ENCODE data around the gene KRT12. TPM values are rescaled to one million over a fixed set of nuclear protein-coding genes. Genes with fewer than 3 reads are reported as not detected.

KRT12 gene
- total RNA-seq, 1 donor from 2014 or later = not detected

DNA sequence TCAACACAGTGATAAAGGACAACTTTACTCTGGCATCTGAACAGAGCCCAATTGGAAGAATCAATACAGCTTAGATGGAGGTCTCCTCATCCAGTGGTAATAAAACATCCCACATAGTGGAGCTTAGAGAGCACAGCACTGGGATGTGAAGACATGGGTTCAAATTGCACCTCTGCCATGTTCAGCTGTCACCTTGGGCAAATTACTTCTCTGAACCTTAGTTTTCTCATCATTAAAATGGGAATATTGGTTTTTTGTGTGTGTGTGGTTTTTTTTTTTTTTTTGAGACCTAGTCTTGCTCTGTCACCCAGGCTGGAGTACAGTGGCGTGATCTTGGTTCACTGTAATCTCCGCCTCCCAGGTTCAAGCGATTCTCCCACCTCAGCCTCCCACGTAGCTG is 31.0 kb downstream of the KRT12 start:
- Histone ChIP-seq H3K4me1 (no peaks in the 10 kb centered on the region), H3K9me3 (no peaks in the 10 kb centered on the region), H3K27me3 (no peaks in the 10 kb centered on the region), H3K27ac (no peak overlapping the region), H3K36me3 (no peaks in the 10 kb centered on the region), H3K4me3 (no peak overlapping the region)
- intact Hi-C loops (cut with DNase I) = no loop called here
- DNase-seq (ENCODE audit: extremely low spot score in 2 of 2) = no peak
- TF ChIP-seq POLR2AphosphoS5 (IDR thresholded peaks at IDR 0.05; ENCODE audit: insufficient read depth in 1 of 2, low read depth in 1 of 2) (no peak), POLR2A (IDR thresholded peaks at IDR 0.05) (no peak), CTCF (IDR thresholded peaks at IDR 0.05) (no peak)

DNA sequence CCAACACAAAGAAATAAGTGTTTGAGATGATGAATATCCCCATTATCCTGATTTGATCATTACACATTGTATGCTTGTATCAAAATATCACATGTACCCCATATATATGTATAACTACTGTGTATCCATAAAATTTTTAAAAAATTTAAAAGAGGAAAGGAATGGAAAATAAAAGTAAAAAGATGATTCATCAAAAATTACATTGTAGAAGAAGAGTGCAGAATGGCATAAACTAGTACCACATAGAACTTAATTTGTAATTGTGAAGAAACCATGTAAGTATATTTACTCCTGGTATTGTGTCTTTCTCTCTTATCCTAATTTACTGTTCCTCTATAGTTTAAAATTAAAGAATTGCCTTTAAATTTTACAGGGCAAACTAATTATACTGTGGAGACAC is 33.1 kb downstream of the KRT12 start:
- no peak overlapping the region for H3K4me3 ChIP-seq
- no peaks in the 10 kb centered on the region for H3K27me3 ChIP-seq
- H3K9me3 ChIP-seq = no peaks in the 10 kb centered on the region
- no peaks in the 10 kb centered on the region for H3K4me1 ChIP-seq
- TF ChIP-seq CTCF (IDR thresholded peaks at IDR 0.05) = no peak
- H3K27ac ChIP-seq = no peak overlapping the region
- no peak for DNase-seq (ENCODE audit: extremely low spot score in 2 of 2)
- intact Hi-C loops (cut with DNase I) = no loop called here
- H3K36me3 ChIP-seq = no peaks in the 10 kb centered on the region

- no peak for TF ChIP-seq CTCF (IDR thresholded peaks at IDR 0.05)
- no peak for TF ChIP-seq POLR2AphosphoS5 (IDR thresholded peaks at IDR 0.05; ENCODE audit: insufficient read depth in 1 of 2, low read depth in 1 of 2)
Observed at GRCh38 chr17:40832840-40833239, 34.2 kb downstream of the KRT12 start.

DNA sequence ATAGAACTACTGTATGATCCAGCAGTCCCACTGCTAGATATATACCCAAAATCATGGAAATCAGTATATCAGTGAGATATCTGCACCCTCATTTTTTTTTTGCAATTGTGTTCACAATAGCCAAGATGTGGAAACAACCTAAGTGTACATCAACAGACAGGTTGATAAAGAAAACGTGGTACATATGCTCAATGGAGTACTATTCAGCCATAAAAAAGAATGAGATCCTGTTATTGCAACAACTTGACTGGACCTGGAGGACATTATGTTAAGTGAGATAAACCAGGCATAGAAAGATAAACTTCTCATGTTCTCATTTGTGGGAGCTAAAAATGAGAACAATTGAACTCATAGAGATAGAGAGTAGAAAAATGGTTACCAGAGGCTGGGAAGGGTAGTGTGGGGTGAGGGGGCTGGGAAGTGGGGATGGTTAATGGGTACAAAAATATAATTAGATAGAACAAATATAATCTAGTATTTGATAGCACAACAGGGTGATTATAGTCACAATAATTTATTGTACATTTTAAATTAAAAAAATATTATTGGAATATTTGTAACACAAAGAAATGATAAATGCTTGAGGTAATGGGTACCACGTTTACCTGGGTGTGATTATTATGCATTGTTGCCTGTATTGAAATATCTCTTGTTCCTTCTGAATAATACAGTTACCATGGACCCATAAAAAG is 36.8 kb downstream of the KRT12 start:
- no peak overlapping the region for H3K4me3 ChIP-seq
- no peaks in the 10 kb centered on the region for H3K27me3 ChIP-seq
- no peak for TF ChIP-seq CTCF (IDR thresholded peaks at IDR 0.05)
- no peak for TF ChIP-seq POLR2A (IDR thresholded peaks at IDR 0.05)
- no peak for TF ChIP-seq POLR2AphosphoS5 (IDR thresholded peaks at IDR 0.05; ENCODE audit: insufficient read depth in 1 of 2, low read depth in 1 of 2)
- no peak overlapping the region for H3K27ac ChIP-seq
- intact Hi-C loops (cut with DNase I) = no loop called here
- H3K9me3 ChIP-seq = no peaks in the 10 kb centered on the region
- H3K36me3 ChIP-seq = no peaks in the 10 kb centered on the region
- no peak for DNase-seq (ENCODE audit: extremely low spot score in 2 of 2)
- no peaks in the 10 kb centered on the region for H3K4me1 ChIP-seq

More at GRCh38 chr17:40832840-40833239, 34.2 kb downstream of the KRT12 start:
- Histone ChIP-seq H3K27me3 (no peaks in the 10 kb centered on the region), H3K4me1 (no peaks in the 10 kb centered on the region), H3K36me3 (no peaks in the 10 kb centered on the region), H3K4me3 (no peak overlapping the region), H3K9me3 (no peaks in the 10 kb centered on the region), H3K27ac (no peak overlapping the region)
- DNase-seq (ENCODE audit: extremely low spot score in 2 of 2) = no peak
- intact Hi-C loops (cut with DNase I) = no loop called here

DNA sequence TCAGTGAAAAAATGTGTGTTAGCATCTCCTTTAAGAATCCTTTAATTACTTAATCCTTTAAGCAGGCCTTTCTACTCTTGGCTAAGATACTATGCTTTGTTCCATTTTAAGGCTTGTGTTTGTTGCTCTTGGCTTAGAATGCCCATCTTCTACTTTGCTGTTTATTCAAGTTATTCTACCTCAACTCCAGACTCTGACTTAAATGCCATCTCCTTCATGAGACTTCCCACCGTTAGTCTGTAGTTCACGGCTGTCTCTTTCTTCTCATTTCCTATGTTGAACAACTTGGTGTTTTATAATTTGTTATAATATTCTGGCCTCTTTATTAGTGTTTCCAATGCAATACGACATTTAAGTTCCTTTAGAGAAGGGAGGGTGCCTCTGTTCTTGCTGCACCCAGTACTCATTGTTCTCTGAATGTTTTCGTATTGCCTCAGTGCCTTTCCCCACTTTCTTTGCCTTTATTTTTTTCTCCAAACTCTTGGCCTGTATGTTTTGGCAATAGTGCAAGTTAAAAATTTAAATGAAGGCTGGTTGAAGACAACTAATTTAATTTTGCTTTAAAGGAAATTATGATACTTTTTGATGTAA is 38.5 kb downstream of the KRT12 start:
- TF ChIP-seq POLR2A (IDR thresholded peaks at IDR 0.05) (no peak), POLR2AphosphoS5 (IDR thresholded peaks at IDR 0.05; ENCODE audit: insufficient read depth in 1 of 2, low read depth in 1 of 2) (no peak), CTCF (IDR thresholded peaks at IDR 0.05) (no peak)
- no peak overlapping the region for H3K27ac ChIP-seq
- intact Hi-C loops (cut with DNase I) = no loop called here
- DNase-seq (ENCODE audit: extremely low spot score in 2 of 2) = no peak
- no peaks in the 10 kb centered on the region for H3K9me3 ChIP-seq
- no peaks in the 10 kb centered on the region for H3K36me3 ChIP-seq
- H3K4me3 ChIP-seq = no peak overlapping the region
- H3K4me1 ChIP-seq = no peaks in the 10 kb centered on the region
- H3K27me3 ChIP-seq = no peaks in the 10 kb centered on the region
